Adrenal gland (tissue), 5 donors: ENCODE data around the gene MBD2.

Experiments used
- CTCF ChIP-seq, 6 experiments: fragments of 450-650 bp in 4 of 6; fragments of 200-600 bp in 2 of 6; sonication (generic) in 1 of 6; IDR thresholded peaks; 1 replicate in 5 of 6; 2 replicates in 1 of 6; pipeline versions ENCODE4 v1.5.1 to v1.8.0; 2016 to 2021; ENCODE audit warnings: antibody characterized with exemption in 6 of 6, mild to moderate bottlenecking in 2 of 6, moderate library complexity in 1 of 6
- POLR2A ChIP-seq, 2 donors: fragments of 450-650 bp; IDR thresholded peaks; one replicate each; pipeline ENCODE4 v1.6.1; 2017; ENCODE audit warnings: antibody characterized with exemption in 2 of 2, mild to moderate bottlenecking in 2 of 2, moderate library complexity in 1 of 2
- donor health status: DM: no; HTN: no; CAD: no.

GRCh38 chr18:54229421-54230059, 5.1 kb upstream of the MBD2 start:
- TF ChIP-seq CTCF (IDR thresholded peaks at IDR 0.05), result no peak
- no peak for TF ChIP-seq POLR2A (IDR thresholded peaks at IDR 0.05)
